ENCODE results near the gene SLC20A1.

DNA sequence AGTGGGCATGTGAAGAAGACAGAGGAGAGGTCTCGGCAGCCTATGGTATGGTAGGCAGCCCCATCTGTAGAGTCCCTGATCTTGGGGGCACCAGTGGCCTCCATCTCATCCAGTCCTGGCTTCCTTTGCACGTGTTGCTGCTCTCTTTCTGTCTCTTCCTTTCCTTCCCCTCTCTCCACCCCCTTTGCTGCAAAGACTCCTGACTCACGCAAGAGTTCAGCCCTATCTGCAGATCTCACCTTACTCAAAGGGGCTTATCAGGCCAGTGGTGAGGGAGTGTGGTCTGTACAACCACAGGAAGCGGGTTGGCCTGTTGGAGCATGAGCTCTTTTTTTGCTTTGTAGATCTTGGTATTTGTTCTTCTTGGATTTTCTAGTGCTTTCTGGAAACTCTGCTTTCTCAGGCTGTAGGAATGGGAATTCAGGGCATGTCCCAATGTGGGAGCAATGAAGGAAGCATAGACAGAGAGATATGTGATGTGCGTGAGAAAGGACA, 60.5 kb downstream of the SLC20A1 start:
- TF ChIP-seq, protein P1, sequence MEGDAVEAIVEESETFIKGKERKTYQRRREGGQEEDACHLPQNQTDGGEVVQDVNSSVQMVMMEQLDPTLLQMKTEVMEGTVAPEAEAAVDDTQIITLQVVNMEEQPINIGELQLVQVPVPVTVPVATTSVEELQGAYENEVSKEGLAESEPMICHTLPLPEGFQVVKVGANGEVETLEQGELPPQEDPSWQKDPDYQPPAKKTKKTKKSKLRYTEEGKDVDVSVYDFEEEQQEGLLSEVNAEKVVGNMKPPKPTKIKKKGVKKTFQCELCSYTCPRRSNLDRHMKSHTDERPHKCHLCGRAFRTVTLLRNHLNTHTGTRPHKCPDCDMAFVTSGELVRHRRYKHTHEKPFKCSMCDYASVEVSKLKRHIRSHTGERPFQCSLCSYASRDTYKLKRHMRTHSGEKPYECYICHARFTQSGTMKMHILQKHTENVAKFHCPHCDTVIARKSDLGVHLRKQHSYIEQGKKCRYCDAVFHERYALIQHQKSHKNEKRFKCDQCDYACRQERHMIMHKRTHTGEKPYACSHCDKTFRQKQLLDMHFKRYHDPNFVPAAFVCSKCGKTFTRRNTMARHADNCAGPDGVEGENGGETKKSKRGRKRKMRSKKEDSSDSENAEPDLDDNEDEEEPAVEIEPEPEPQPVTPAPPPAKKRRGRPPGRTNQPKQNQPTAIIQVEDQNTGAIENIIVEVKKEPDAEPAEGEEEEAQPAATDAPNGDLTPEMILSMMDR (IDR thresholded peaks at IDR 0.05; ENCODE audit: low read length): no peak
- no peak for TF ChIP-seq EZH2 (optimal IDR thresholded peaks at IDR 0.05; ENCODE audit: low read depth, low read length)
- no peak for TF ChIP-seq EZH2phosphoT487 (IDR thresholded peaks at IDR 0.05; ENCODE audit: low read length)
